Cardiac septum (tissue), 1 donor: ENCODE measurements around the gene OCA2. TPM values are rescaled to one million over a fixed set of nuclear protein-coding genes. Genes with fewer than 3 reads are reported as not detected.
"Not testable (repeated sequence)": the region's sequence is repeated elsewhere in the genome, so short reads cannot be mapped to it uniquely, and the experiment has no call there.

Source experiments
- DNase-seq: peaks from one replicate; pipeline ENCODE4 v3.0.0-alpha.2; 2020; ENCODE audit warnings: low spot score
- intact Hi-C: fragments of 100-400 bp; cut with DNase I; formaldehyde crosslinking; loops from one replicate; pipeline ENCODE4 v1.14.0; 2022
- total RNA-seq: library from RNA; stranded (reverse); fragmentation: NEBNext Ultra II Directional; extraction: Animal tissue kit (Norgen Biotek cat#: 25700); gene quantifications from one replicate; pipeline ENCODE4 v1.2.1, GENCODE V29; 2021
- donor health status: DM: no; HTN: no; CAD: no.

Gene OCA2
- total RNA-seq, 1 donor from 2014 or later, result not detected

DNA sequence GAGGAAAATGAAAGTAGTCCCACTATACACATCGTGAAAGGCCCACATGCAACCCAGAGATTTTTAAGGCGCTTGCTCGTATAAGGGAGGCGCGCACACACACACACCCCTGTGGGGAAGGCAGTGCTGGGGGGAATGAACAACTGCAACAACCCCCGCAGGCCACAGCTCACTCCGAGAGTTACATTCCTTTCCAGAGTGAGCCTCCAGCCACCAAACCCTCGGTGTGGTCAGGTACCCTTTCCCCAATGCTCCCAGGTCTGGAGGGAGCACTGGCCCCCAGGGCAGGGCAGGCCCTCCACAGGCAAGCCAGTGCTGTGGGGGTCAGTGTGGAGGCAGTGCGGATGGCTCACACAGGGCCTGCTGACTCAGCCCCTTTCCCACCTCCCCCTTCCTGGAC is 115.6 kb downstream of the OCA2 start:
- intact Hi-C loops, result no loop called here
- DNase-seq, result no peak

DNA sequence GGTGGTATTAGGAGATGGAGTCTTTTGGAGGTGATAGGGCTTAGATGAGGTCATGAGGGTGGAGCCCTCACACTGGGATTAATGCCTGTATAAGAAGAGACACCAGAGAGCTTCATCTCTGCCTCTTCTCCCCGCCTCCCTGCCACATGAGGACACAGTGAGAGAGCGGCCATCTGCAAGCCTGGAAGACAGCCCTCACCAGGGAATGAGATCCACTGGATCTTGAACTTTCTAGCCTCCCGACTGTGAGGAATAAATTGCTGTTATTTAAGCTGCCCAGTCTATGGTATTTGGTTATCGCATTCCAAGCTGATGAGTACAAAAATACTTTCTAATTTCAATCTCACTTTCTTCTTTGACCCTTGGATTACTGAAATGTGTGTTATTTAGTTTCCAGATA is 121.4 kb downstream of the OCA2 start:
- no peak for DNase-seq
- intact Hi-C loops, result no loop called here

DNA sequence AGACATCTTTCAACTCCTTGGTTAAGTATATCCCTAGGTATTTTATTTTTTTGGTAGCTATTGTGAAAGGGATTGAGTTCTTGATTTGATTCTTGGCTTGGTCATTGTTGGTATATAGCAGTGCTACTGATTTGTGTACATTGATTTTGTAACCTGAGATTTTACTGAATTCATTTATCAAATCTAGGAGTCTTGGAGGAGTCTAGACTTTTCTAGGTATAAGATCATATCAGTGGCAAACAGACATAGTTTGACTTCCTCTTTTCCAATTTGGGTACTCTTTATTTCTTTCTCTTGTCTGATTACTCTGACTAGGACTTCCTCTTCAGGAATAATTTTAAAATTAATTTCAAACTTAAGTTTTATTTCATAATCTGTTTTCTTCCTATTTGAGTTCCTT is 125.2 kb downstream of the OCA2 start:
- intact Hi-C loops, result no loop called here
- DNase-seq, result no peak

DNA sequence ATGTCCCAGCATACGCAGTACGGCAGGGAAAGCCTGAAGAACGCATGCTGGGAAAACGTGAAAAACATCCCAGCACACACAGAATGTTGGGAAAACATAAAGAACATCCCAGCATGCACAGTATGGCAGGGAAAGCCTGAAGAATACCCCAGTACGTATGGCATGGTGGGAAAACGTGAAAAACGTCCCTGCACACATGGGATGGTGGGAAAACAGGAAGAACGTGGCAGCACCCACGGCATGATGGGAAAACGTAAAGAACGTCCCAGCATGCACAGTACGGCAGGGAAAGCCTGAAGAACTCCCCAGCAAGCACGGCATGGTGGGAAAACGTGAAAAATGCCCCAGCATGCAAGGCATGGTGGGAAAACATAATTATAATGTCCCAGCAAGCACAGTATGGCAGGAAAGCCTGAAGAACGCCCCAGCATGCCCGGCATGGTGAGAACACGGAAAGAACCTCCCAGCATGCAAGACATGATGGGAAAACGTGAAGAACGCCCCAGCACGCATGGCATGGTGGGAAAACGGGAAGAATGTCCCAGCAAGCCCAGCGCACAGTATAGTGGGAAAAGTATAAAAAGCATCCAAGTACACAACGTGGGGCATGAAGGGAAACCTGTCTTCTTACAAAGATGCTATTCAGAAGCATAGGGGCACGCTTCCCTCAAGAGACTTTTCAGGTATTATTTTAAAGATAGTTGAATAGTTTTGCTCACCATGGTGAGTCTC is 128.3 kb downstream of the OCA2 start:
- DNase-seq, result no peak
- intact Hi-C loops, result no loop called here

DNA sequence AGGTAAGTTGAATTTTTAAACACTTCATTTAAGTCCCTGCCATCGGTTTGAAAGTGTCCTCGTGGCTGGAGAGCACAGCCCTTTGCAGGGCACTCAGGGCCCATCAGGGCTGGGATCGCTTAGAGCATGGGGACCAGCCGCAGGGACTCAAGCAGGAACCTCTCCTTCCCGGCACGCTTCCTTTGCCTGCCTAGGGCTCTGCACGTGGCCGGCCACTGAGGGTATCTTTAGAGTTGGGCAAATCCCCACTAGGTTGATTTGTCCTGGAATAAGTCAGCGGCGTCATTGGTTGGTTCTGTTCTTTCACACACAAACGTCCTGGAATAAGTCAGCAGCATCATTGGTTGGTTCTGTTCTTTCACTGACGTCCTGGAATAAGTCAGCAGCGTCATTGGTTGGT is 131.6 kb downstream of the OCA2 start:
- intact Hi-C loops, result no loop called here
- DNase-seq, result no peak

DNA sequence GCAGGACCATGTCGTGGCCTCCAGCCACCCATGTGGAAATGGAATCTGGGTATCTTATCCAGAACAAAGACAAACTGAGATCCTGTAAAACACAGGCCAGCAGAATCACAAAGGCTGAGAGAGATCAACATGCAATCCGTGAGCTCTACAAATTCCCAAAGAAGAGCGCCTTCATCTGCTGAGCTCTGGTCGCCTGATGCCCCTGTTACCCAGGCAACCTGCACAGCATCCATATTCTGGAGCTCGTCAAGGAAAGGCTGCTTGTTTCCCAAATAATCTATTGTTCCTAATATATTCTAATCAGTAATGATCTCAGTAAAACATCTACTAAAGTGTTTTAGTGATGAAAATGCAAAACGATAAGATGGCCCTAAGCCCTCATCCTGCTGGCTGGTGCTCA is 133.6 kb downstream of the OCA2 start:
- DNase-seq, result no peak
- intact Hi-C loops, result no loop called here

DNA sequence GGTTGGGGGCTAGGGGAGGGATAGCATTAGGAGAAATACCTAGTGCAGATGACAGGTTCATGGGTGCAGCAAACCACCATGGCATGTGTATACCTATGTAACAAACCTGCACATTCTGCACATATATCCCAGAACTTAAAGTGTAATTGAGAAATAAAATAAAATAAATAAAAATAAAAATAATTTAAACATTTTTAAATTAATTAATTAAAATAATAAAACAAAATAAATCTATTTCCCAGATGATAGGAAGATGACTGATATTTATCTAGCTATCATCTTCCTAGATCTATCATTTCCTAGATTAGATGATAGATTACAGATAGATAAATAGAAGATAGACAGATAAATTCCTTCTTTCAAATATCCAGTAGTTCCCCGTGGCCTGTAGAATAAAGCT is 137.3 kb downstream of the OCA2 start:
- no peak for DNase-seq
- intact Hi-C loops, result no loop called here

DNA sequence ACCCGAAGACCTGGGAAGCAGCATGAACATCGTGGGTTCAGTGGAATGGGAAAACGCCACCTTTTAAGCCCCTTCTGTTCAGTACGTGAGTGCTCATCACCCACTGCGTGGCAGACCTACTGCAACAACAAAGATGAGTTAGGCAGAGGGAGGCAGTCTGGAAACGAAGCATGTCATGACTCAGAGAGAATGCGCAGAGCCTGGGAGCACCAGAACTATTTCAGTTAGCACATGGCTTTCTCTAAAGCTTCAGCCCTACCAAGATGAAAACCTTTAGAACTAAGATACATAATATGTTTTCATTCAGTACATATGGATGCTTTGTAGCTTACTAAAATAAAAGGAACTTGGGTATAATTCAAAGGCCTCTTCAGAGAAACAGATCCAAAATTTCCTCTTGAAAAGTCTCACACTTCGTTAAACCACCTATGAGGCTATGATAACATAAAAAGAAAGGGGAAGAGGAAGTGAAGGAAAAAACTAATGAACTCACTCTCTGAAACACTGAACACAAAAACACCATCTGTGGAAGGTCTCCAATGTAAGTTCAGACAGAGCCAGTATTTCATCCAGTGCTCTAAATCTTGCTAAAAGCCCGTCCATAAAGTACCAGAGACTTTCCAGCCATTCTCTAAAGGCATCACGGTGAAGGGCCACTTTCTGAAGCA is 140.1 kb downstream of the OCA2 start:
- intact Hi-C loops, result no loop called here
- DNase-seq, result no peak

DNA sequence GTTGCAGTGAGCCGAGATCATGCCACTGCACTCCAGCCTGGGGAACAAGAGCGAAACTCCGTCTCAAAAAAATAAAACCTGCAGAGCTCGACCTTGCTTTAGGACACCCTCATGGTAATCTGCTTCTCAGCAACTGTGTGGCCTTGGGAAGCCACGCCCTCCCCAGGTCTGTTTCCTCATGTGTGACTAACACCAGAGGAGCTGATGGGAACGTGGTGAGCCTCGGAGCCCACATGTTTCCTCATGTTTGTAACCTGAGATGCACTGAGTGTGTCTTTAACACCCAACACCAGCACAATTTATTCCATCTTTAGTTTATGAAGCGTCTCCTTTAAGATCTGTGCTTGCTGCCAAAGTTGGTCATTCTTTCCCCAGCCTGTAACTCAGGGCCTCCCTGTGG is 142.8 kb downstream of the OCA2 start:
- intact Hi-C loops, result no loop called here
- DNase-seq, result no peak

DNA sequence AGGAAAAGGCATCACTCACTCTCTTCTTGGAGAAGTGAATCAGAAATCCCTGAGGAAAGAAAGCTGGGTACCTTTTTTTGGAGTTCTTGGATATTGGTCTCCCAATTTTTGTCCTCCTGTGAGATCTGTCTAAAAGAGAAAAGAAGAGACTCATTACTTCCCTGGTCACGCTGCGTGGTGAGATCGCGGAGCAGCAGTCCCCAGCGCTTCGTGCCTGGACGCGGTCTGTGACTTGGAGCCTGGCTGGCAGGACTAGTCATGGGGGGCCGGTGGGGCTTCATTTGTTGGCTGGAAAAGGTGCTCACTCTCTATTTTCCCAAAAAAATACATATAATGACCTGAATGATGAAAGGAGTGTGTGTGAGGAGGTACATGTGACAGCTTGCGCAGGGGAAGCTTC is 144.0 kb downstream of the OCA2 start:
- intact Hi-C loops, result no loop called here
- DNase-seq, result no peak

DNA sequence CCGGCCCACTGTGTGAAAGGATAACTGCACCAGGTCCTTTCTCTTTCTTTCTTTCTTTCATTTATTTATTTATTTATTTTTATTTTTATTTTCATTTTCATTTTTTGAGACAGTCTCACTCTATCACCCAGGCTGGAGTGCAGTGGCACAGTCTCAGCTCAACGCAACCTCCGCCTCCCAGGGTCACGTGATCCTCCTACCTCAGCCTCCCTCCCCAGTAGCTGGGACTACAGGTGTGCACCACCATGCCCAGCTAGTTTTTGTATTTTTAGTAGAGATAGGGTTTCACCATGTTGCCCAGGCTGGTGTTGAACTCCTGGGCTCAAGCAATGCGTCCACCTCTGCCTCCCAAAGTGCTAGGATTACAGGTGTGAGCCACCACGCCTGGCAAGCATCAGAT is 146.5 kb downstream of the OCA2 start:
- DNase-seq, intact Hi-C loops: not testable (repeated sequence)

DNA sequence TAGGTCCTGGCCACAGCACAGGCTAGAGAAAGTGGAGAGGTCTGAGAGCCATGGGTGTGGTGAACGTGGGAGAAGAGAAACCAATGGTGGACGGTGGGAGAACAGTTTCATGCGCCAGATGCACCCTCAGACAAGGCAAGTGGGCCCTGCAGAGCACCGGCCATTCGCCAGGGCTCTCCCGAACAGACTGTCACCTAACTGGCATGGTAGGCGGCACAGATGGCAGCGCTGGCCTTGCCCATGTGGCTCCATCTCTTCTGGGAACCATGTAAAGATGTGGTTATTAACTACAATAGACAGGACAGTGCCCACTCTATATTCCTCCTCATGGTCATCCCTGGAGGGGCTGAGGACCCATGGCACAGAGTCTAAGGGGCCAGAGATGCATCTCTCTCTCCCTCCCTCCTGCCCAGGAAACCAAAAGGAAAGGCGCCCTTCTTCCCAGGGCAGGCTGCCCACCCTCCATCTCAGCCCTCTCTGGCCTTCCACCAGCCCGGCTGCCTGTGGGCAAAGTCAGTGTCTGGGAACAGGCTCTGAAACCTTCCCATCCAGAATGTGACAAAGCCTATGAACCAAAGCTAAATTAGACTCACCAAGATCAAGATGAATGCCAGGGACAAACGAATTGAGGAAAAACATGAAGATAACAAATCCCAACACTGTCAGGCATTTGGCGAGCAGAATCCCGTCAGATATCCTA is 147.8 kb downstream of the OCA2 start:
- intact Hi-C loops, result no loop called here
- DNase-seq, result no peak

DNA sequence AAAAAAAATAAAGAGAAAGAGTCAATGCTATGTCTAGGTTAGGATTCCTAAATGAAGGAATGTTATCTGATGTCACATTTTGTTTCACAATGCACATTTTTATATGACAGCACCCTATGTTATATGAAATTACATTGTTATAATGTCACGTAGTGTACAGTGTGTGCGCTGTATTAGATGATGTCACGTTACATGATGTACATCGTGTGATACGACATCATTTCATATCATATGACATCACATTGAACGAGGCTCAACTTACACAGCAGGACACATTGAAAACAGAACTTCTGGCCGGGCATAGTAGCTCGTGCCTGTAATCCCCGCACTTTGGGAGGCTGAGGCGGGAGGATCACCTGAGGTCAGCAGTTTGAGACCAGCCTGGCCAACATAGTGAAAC is 150.0 kb downstream of the OCA2 start:
- DNase-seq, result no peak
- intact Hi-C loops, result no loop called here

DNA sequence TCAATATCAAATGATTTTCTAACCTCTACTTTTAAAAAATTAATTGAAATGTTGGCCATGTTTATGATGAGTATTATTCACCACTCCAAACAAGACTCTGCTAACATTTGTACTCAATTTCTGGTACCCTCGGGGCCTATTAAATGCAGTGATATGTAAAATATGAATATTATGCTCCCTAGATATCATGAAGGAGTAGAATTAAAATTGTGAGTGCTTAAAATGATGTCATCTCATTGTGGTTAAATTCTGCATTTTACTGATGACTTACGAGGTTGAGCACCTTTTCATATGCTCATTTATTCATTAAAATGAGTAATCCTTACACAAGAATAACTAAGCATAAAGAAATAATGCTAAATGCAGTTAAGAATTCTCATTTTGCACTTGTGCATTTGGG is 159.9 kb downstream of the OCA2 start:
- intact Hi-C loops, result no loop called here
- DNase-seq, result no peak

DNA sequence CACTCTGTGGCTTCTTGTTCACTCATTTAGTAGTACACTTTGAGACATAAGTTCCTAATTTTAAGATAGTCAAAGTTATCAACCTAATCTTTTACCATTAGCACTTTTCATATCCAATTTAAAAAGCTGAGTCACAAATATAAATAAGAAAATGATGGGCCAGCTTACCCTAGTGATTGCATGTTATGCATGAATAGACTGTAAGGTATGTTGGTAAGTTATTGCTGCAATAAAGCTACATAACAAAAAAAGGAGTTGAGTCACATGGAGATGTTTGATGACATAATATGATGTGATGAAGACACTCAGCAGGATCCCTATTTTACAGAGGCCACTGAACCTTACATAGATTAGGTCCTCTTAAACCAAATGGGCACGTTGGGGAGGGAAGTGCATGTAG is 161.3 kb downstream of the OCA2 start:
- DNase-seq, result no peak
- intact Hi-C loops, result no loop called here

DNA sequence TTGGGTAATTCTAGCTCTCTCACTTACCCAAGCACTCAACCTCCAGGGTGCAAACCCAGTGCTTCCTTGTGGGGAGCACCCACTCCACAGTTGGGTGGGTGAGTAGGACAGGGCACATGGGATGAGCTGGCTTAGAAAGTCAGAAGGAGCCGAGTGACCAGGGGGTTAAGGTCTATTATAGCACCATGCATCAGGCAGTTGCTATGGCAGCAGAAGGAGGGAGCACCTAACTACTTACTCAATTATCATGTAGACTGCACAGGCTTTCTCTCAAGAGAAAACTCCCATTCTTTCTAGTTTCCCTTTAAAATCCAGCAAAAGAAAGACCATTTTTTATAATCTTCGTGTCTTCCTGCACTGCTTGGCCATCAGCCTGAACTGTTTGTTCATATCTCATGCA is 163.0 kb downstream of the OCA2 start:
- DNase-seq, result no peak
- intact Hi-C loops, result no loop called here

DNA sequence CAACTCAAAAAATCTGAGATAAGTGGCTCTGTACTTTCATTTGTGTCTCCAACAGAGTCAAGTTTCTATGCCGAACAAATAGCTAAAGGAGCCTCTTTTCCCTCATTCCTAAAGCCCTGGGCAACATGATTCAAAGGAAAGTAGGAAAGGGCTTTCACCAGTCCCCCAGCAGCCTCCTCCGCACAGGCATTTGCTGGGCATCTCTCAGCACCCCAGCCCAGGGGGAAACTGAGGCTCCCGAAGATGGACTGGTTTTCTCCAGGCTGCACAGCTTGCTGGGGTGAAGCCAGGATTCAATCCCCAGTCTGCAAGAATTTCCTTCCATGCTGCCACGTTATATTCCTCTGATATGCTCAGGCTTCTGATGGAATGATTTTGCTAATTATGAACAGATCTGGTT is 163.8 kb downstream of the OCA2 start:
- no peak for DNase-seq

DNA sequence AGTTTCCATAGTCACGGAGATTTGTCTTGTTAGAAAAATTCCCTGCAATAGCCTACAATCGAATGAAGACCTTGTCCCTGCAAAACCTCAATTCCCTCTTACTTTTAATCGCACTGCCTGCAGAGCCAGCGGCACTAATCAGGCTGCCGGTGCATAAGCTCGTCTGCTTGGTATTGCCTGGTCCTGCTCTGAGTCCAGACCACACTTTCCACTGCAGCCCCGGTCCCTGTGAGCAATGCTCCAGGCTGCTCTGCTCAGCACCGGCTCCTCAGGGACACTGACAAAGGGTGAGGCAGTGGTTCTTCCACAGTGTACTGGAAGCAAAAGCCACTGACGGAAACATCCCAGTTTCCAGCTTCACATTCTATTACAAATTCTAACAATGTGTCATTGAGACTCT is 164.3 kb downstream of the OCA2 start:
- intact Hi-C loops, result no loop called here
- no peak for DNase-seq

More for the DNA sequence above, 163.8 kb downstream of the OCA2 start:
- intact Hi-C loops, result no loop called here

DNA sequence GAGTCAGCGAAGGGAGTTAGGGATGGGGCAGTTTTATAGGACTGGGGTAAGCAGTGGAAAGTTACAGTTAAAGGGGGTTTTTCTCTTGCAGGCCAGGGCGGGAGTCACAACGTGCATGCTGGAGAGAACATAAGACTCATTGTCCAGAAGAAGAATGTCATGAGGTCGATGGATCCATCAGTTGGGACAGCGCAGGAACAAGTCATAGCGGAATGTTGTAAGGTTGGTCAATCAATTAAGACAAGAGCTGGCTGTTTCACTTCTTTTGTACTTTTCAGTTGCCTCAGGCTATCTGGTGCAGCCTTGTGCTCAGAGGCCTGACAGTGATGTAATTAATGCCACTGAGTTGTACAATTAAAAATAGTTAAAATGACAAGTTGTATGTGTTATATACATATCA is 165.6 kb downstream of the OCA2 start:
- intact Hi-C loops, result no loop called here
- DNase-seq, result no peak

DNA sequence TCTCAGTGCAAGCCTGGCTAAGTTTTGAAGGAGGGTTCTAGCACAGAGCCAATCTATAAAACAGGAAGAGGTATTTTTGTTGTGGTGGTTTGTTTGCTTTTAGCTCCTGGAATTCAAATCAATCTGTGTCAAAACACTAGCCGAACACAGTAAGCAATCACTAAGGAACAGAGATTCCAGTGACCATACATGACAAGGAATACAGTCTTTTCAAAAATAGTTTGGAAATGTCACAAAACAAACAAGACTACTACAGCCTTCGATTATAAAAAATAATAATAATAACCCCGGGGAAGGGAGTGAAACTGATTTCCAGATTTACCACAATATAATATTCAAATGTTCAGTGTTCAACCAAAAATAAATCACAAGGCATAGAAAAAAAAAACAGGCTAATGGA is 166.5 kb downstream of the OCA2 start:
- intact Hi-C loops, result no loop called here
- no peak for DNase-seq

DNA sequence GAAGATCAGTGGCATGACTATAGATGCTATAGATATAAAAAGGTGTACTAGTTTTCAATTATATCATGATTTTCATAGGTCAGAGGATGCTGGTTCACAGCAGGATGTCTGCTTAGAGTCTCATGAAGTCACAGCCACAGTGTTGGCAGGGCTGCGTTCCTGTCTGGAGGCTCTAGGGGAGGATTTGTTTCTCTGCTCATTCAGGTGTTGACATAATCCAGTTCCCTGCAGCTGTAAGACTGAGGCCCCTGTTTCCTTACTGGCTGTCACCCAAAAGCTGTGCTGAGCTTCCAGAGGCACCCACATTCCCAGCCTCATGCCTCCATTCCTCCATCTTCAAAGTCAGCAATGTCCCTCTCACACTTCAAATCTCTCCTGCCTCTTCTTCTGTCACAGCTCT is 170.7 kb downstream of the OCA2 start:
- no peak for DNase-seq
- intact Hi-C loops, result no loop called here
